HAP-1 (cell line): ENCODE results near the gene DMD.

Experiments
- DNase-seq, 2 experiments: peaks; one replicate each; pipeline ENCODE4 v3.0.0-alpha.2; 2016 to 2020; ENCODE audit warnings: low spot score in 2 of 2
- H3K27me3 ChIP-seq: fragments of 250-450 bp; sonication (Bioruptor Pico); 2 replicates; pipeline ENCODE4 v1.5.1; 2020; ENCODE audit warnings: low read depth, mild to moderate bottlenecking, moderate library complexity
- H3K36me3 ChIP-seq: fragments of 250-450 bp; sonication (Bioruptor Pico); replicated peaks from 2 replicates; pipeline ENCODE4 v1.5.1; 2020; ENCODE audit warnings: mild to moderate bottlenecking
- H3K4me1 ChIP-seq: fragments of 250-450 bp; sonication (Bioruptor Pico); 2 replicates; pipeline ENCODE4 v1.5.1; 2020; ENCODE audit warnings: mild to moderate bottlenecking
- H3K4me3 ChIP-seq: fragments of 250-450 bp; sonication (Bioruptor Pico); 2 replicates; pipeline ENCODE4 v1.5.1; 2020; ENCODE audit warnings: mild to moderate bottlenecking, moderate library complexity
- H3K9me3 ChIP-seq: fragments of 250-450 bp; sonication (Bioruptor Pico); 2 replicates; pipeline ENCODE4 v1.5.1; 2020; ENCODE audit warnings: mild to moderate bottlenecking, moderate library complexity
- in situ Hi-C: fragments of 300-500 bp; cut with MboI; formaldehyde crosslinking; loops from 3 replicates; pipeline ENCODE4 v1.14.3; 2020; ENCODE audit warnings: low sequenced_read_pairs, inconsistent platforms, mixed read lengths

The DMD gene

GRCh38 chrX:31237189-31237588 is 1974.2 kb downstream of the DMD start:
- peaks cover 10% of the 10 kb centered on the region for H3K4me1 ChIP-seq
- DNase-seq, result no peak
- no peak overlapping the region for H3K4me3 ChIP-seq
- in situ Hi-C loops, result no loop called here
- H3K9me3 ChIP-seq, result no peaks in the 10 kb centered on the region
- no peaks in the 10 kb centered on the region for H3K27me3 ChIP-seq
- H3K36me3 ChIP-seq, result no peaks in the 10 kb centered on the region

DNA sequence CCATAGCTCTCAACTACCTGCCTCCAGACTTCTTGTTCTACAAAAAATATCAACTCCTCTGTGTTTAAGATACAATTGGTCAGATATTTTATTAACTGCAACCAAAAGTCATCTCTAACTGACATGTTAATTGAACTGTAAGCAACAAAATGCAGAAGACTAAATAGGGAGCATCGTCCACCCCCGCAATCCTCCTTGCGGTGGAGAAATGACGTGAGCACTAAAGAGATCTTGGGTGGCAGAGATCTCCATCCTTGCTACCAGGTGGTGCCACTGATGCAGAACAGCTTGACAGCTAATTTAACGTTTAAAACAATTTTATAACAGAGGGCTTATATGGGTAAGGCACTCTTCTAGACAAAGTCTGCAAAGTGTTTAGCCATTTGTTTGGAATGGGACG is 1975.1 kb downstream of the DMD start:
- in situ Hi-C loops, result no loop called here
- H3K4me1 ChIP-seq, result peaks cover 10% of the 10 kb centered on the region

GRCh38 chrX:31233941-31234496 is 1977.3 kb downstream of the DMD start:
- H3K4me1 ChIP-seq, result peaks cover 10% of the 10 kb centered on the region
- H3K9me3 ChIP-seq, result no peaks in the 10 kb centered on the region
- peak; percentile 67 to 77 for DNase-seq
- H3K36me3 ChIP-seq, result no peaks in the 10 kb centered on the region
- in situ Hi-C loops, result no loop called here
- no peak overlapping the region for H3K4me3 ChIP-seq
- H3K27me3 ChIP-seq, result no peaks in the 10 kb centered on the region

More for the DNA sequence above, 1975.1 kb downstream of the DMD start:
- H3K9me3 ChIP-seq, result no peaks in the 10 kb centered on the region
- no peaks in the 10 kb centered on the region for H3K27me3 ChIP-seq
- no peak for DNase-seq
- H3K36me3 ChIP-seq, result no peaks in the 10 kb centered on the region
- H3K4me3 ChIP-seq, result no peak overlapping the region

DNA sequence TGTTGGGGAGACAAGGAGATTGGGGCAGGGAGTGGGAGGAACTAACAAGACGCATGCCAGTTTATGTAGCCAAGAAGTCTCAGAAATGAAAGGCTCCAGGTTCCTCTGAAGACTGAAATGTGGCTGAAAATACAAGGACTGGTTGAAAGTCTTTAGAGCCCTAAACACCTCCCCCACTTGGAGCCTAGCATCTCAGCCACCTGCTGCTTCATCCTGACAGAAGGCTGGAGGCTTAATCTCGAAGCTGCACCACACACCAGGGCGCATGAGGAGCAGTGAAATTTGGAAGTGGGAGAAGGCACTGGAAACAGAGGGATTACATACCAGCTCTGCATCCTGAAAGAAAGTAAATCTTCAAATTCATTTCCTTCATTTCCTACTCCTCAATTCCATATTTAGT is 1978.8 kb downstream of the DMD start:
- no peak overlapping the region for H3K4me3 ChIP-seq
- H3K27me3 ChIP-seq, result no peaks in the 10 kb centered on the region
- H3K36me3 ChIP-seq, result no peaks in the 10 kb centered on the region
- DNase-seq, result no peak
- H3K9me3 ChIP-seq, result no peaks in the 10 kb centered on the region
- in situ Hi-C loops, result no loop called here
- peaks cover 10% of the 10 kb centered on the region for H3K4me1 ChIP-seq

GRCh38 chrX:31228909-31229308 is 1982.4 kb downstream of the DMD start:
- H3K4me1 ChIP-seq, result peaks cover 4% of the 10 kb centered on the region
- H3K9me3 ChIP-seq, result no peaks in the 10 kb centered on the region
- no peaks in the 10 kb centered on the region for H3K36me3 ChIP-seq
- in situ Hi-C loops, result no loop called here
- no peak for DNase-seq
- no peak overlapping the region for H3K4me3 ChIP-seq
- H3K27me3 ChIP-seq, result no peaks in the 10 kb centered on the region

GRCh38 chrX:31228415-31228832 is 1982.9 kb downstream of the DMD start:
- no peak for DNase-seq
- H3K4me3 ChIP-seq, result no peak overlapping the region
- no peaks in the 10 kb centered on the region for H3K27me3 ChIP-seq
- in situ Hi-C loops, result no loop called here
- H3K9me3 ChIP-seq, result no peaks in the 10 kb centered on the region
- no peaks in the 10 kb centered on the region for H3K36me3 ChIP-seq
- H3K4me1 ChIP-seq, result peaks cover under 1% of the 10 kb centered on the region; the same call in 1 of the 2 replicates

DNA sequence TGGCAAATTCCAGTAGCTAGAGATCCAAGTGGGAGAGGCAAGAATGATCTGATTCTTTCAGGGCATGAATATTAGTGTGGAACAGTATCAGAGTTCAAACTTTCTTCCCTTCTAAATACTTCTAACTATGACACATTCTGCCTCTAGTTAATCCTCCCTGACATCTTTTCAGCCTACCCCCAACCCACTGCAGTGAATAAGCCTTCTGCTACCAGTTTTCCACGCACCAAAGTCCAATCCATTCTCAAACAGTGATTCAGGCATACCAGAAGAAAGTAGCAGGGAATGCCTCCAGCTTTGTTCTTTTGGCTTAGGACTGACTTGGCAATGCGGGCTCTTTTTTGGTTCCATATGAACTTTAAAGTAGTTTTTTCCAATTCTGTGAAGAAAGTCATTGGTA is 1984.1 kb downstream of the DMD start:
- Histone ChIP-seq H3K9me3 (no peaks in the 10 kb centered on the region), H3K27me3 (no peaks in the 10 kb centered on the region), H3K4me3 (no peak overlapping the region), H3K4me1 (no peaks in the 10 kb centered on the region), H3K36me3 (no peaks in the 10 kb centered on the region)
- in situ Hi-C loops, result no loop called here
- no peak for DNase-seq

GRCh38 chrX:31225819-31226218 is 1985.5 kb downstream of the DMD start:
- H3K9me3 ChIP-seq, result no peaks in the 10 kb centered on the region
- H3K4me1 ChIP-seq, result peaks cover 3% of the 10 kb centered on the region; the same call in 1 of the 2 replicates
- no peak overlapping the region for H3K4me3 ChIP-seq
- in situ Hi-C loops, result no loop called here
- no peaks in the 10 kb centered on the region for H3K36me3 ChIP-seq
- no peak for DNase-seq
- no peaks in the 10 kb centered on the region for H3K27me3 ChIP-seq

DNA sequence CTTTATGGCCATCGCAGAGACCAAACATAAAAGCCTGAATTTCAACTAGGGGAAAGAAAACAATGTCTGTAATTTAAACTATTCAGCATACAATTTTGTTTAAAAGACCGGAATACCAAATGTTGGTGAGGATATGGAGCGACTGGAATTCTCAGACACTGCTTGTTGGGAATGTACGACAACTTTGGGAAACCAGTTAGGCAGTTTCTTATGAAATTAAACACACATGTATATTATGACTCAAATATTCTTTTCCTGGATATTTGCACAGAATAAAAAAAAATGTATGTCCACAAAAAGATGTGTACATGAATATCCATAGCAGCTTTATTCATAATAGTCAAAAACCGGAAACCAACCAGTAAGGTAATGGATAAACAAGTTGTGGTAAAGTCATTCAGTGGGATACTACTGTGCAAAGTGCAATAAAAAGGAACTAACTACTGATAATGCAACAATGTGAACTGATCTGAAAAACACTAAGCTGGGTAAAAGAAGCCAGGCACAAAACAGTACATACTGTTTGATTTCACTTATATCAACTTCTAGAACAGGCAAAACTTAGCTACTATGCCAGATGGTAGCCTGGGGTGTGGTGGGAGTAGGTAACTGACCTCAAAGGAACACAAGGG is 1986.9 kb downstream of the DMD start:
- no peaks in the 10 kb centered on the region for H3K36me3 ChIP-seq
- peaks cover 3% of the 10 kb centered on the region; the same call in 1 of the 2 replicates for H3K4me1 ChIP-seq
- no peak overlapping the region for H3K4me3 ChIP-seq
- no peak for DNase-seq
- no peaks in the 10 kb centered on the region for H3K27me3 ChIP-seq
- H3K9me3 ChIP-seq, result no peaks in the 10 kb centered on the region
- in situ Hi-C loops, result no loop called here

DNA sequence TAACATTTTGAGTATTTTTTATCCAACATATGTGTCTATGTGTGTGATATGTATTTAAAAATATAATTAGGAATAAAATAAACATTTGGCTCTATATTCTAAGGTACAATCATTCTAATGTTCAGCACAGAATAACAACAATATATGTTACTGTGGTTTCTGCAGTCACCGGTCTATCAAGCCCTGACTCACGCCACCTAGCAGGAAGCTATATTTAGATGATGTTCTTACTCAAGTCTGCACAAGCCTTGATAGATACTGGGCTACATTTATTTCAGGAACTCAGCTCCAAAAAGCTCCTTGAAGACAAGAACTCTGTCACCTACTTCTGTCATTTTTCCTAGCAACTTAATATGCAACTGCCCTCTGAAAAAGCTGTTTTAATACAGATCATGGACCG is 1987.5 kb downstream of the DMD start:
- Histone ChIP-seq H3K36me3 (no peaks in the 10 kb centered on the region), H3K4me3 (no peak overlapping the region), H3K27me3 (no peaks in the 10 kb centered on the region), H3K4me1 (peaks cover 3% of the 10 kb centered on the region; the same call in 1 of the 2 replicates), H3K9me3 (no peaks in the 10 kb centered on the region)
- in situ Hi-C loops, result no loop called here
- DNase-seq, result no peak

DNA sequence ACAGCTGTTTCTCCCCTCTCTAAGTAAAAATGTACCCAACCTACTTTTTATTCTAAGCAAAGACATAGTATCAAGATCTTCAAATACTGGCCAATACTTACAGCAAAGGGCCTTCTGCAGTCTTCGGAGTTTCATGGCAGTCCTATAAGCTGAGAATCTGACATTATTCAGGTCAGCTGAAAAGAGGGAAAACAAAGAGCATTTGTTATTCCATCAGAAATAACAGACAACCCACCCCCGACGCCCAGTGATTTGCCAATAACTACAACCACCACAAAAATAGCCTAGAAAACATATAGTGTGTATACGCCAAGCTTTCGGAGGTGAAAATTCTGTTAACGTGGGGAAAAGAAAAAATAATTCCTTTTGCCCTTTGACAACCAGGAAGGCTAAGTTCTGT is 1988.4 kb downstream of the DMD start:
- no peaks in the 10 kb centered on the region for H3K36me3 ChIP-seq
- no peaks in the 10 kb centered on the region for H3K9me3 ChIP-seq
- in situ Hi-C loops, result no loop called here
- H3K4me3 ChIP-seq, result no peak overlapping the region
- no peak for DNase-seq
- H3K27me3 ChIP-seq, result no peaks in the 10 kb centered on the region
- H3K4me1 ChIP-seq, result peaks cover 3% of the 10 kb centered on the region; the same call in 1 of the 2 replicates

- Histone ChIP-seq H3K4me3 (no peak overlapping the region), H3K9me3 (no peaks in the 10 kb centered on the region), H3K4me1 (peaks cover 3% of the 10 kb centered on the region; the same call in 1 of the 2 replicates), H3K27me3 (no peaks in the 10 kb centered on the region), H3K36me3 (no peaks in the 10 kb centered on the region)
- in situ Hi-C loops, result no loop called here
- no peak for DNase-seq
These were observed 1992.2 kb downstream of the DMD start for GRCh38 chrX:31219174-31219573.

DNA sequence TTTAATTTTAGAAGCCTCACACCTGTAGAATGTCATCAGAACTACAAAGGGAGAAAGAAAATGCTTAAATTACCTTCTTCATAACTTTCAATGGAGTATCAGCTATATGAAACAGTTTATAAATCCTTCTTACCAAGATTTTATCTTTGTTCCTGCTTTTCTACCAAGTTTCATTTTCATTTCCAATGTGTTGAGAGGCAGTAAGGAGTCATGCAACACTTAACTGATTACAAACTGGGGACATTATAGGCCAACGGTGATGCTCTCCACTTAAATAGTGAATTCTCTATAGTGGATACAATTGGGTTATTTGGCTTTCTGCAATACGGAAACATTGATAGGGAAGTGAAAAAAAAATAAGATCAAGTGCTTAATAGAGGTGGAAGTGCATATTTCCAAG is 1994.3 kb downstream of the DMD start:
- no peak overlapping the region for H3K4me3 ChIP-seq
- no peak for DNase-seq
- in situ Hi-C loops, result no loop called here
- no peaks in the 10 kb centered on the region for H3K27me3 ChIP-seq
- no peaks in the 10 kb centered on the region for H3K9me3 ChIP-seq
- peaks cover 3% of the 10 kb centered on the region; the same call in 1 of the 2 replicates for H3K4me1 ChIP-seq
- no peaks in the 10 kb centered on the region for H3K36me3 ChIP-seq

GRCh38 chrX:31215277-31215815 is 1996.0 kb downstream of the DMD start:
- in situ Hi-C loops, result no loop called here
- Histone ChIP-seq H3K36me3 (no peaks in the 10 kb centered on the region), H3K9me3 (no peaks in the 10 kb centered on the region), H3K27me3 (no peaks in the 10 kb centered on the region), H3K4me1 (no peaks in the 10 kb centered on the region), H3K4me3 (no peak overlapping the region)
- no peak for DNase-seq
